PC-3 (cell line): ENCODE data around the gene RIT2. TPM values are rescaled to one million over a fixed set of nuclear protein-coding genes. Genes with fewer than 3 reads are reported as not detected.

Experiments
- ATAC-seq: fragments of 200-7000 bp; cut with Tn5 transposase; 2 replicates; pipeline ENCODE4 v1.9.1; 2020; ENCODE audit warnings: mild to moderate bottlenecking, moderate library complexity
- BruUV-seq: library from RNA; stranded (reverse); fragments of 400-500 nt; replicated peaks from 2 replicates; lab custom pipeline; 2021; lab: Mats Ljungman, UMichigan
- CTCF ChIA-PET: fragments of 300-600 bp; sonication (Branson Sonifier 250); formaldehyde crosslinking; loops from one replicate; lab custom pipeline; 2022; ENCODE audit warnings: antibody characterized with exemption; lab: Charles Lee
- POLR2A ChIA-PET: fragments of 300-600 bp; sonication (Branson Sonifier 250); formaldehyde crosslinking; loops from one replicate; lab custom pipeline; 2022; ENCODE audit warnings: antibody characterized with exemption; ENCODE audit not compliant: unreplicated experiment; lab: Charles Lee
- DNase-seq: peaks from one replicate; pipeline ENCODE4 v3.0.0-alpha.2; 2015
- H2AFZ ChIP-seq: fragments of 300-600 bp; sonication (generic); 2 replicates; pipeline ENCODE4 v1.6.0; 2016; ENCODE audit warnings: antibody characterized with exemption, low read length
- H3F3A ChIP-seq: fragments of 300-600 bp; sonication (generic); one replicate; pipeline ENCODE4 v1.6.0; 2017; ENCODE audit warnings: antibody characterized with exemption, low read length, control low read depth, mild to moderate bottlenecking; ENCODE audit not compliant: unreplicated experiment
- H3K27ac ChIP-seq: fragments of 300-600 bp; sonication (generic); 2 replicates; pipeline ENCODE4 v1.5.1; 2016; ENCODE audit warnings: mild to moderate bottlenecking, low read length
- H3K27me3 ChIP-seq: fragments of 300-600 bp; sonication (generic); 2 replicates; pipeline ENCODE4 v1.6.1; 2016; ENCODE audit warnings: low read length, mixed read lengths
- H3K36me3 ChIP-seq: fragments of 300-600 bp; sonication (generic); 2 replicates; pipeline ENCODE4 v1.6.1; 2016; ENCODE audit warnings: low read depth, mixed run types, low read length, mixed read lengths
- H3K4me1 ChIP-seq: fragments of 300-600 bp; sonication (generic); 2 replicates; pipeline ENCODE4 v1.5.1; 2016; ENCODE audit warnings: low read length; ENCODE audit not compliant: insufficient read depth
- H3K4me2 ChIP-seq: fragments of 300-600 bp; sonication (generic); 2 replicates; pipeline ENCODE4 v1.6.0; 2016; ENCODE audit warnings: low read length
- H3K4me3 ChIP-seq: fragments of 300-600 bp; sonication (generic); 2 replicates; pipeline ENCODE4 v1.5.1; 2016; ENCODE audit warnings: mild to moderate bottlenecking, low read length, mixed read lengths
- H3K79me2 ChIP-seq: fragments of 300-600 bp; sonication (generic); 2 replicates; pipeline ENCODE4 v1.6.1; 2017; ENCODE audit warnings: low read length, mixed read lengths
- H3K9ac ChIP-seq: fragments of 300-600 bp; sonication (generic); 2 replicates; pipeline ENCODE4 v1.6.0; 2016; ENCODE audit warnings: mild to moderate bottlenecking, low read length
- H3K9me2 ChIP-seq: fragments of 300-600 bp; sonication (generic); replicated peaks from 2 replicates; pipeline ENCODE4 v1.6.1; 2016; ENCODE audit warnings: mixed run types, low read length, mixed read lengths
- H3K9me3 ChIP-seq: fragments of 300-600 bp; sonication (generic); 2 replicates; pipeline ENCODE4 v1.6.1; 2016; ENCODE audit warnings: low read length, mixed read lengths
- H4K20me1 ChIP-seq: fragments of 300-600 bp; sonication (generic); 2 replicates; pipeline ENCODE4 v1.6.1; 2016; ENCODE audit warnings: low read length, mixed read lengths
- CTCF ChIP-seq: fragments of 300-600 bp; sonication (generic); conservative IDR thresholded peaks from 2 replicates; pipeline ENCODE4 v1.5.1; 2017; ENCODE audit warnings: antibody characterized with exemption, low read depth, mild to moderate bottlenecking, low read length
- EZH2 ChIP-seq: fragments of 300-600 bp; sonication (generic); IDR thresholded peaks from one replicate; pipeline ENCODE4 v1.6.1; 2017; ENCODE audit warnings: antibody characterized with exemption, mild to moderate bottlenecking, low read length; ENCODE audit not compliant: unreplicated experiment
- EZH2phosphoT487 ChIP-seq: fragments of 300-600 bp; sonication (generic); IDR thresholded peaks from 2 replicates; pipeline ENCODE4 v1.6.1; 2018; ENCODE audit warnings: mild to moderate bottlenecking, antibody characterized with exemption, low read length, borderline replicate concordance
- intact Hi-C: fragments of 100-400 bp; cut with micrococcal nuclease; formaldehyde crosslinking; loops from 2 replicates; pipeline ENCODE4 v1.9.0; 2023
- total RNA-seq: library from RNA; depleted of rRNA; stranded (reverse); fragments of >200 nt; gene quantifications from 2 replicates; pipeline ENCODE4 v1.2.3, GENCODE V29; 2014

Gene RIT2
- total RNA-seq, 1 experiment from 2014 or later, result not detected

- ChIA-PET POLR2A (no interaction called here), CTCF (no interaction called here)
- no peak for ATAC-seq
- no peaks in the 10 kb centered on the region for H3K4me1 ChIP-seq
- H3K4me3 ChIP-seq, result no peak overlapping the region
- H4K20me1 ChIP-seq, result no peaks in the 10 kb centered on the region
- no peak overlapping the region for H3K4me2 ChIP-seq
- H3K27ac ChIP-seq, result no peak overlapping the region
- no TSS peak for BruUV-seq
- intact Hi-C loops, result no loop called here
- no peak for TF ChIP-seq CTCF
- H3K9ac ChIP-seq, result no peak overlapping the region
- no peaks in the 10 kb centered on the region for H3K9me3 ChIP-seq
- H3K27me3 ChIP-seq, result no peaks in the 10 kb centered on the region
- no peak overlapping the region for H2AFZ ChIP-seq
- DNase-seq, result no peak
- no peaks in the 10 kb centered on the region for H3K79me2 ChIP-seq
- no peaks in the 10 kb centered on the region for H3K36me3 ChIP-seq
- no peaks in the 10 kb centered on the region for H3F3A ChIP-seq
- H3K9me2 ChIP-seq, result no peaks in the 10 kb centered on the region
Measured at GRCh38 chr18:43061318-43061717, 54.2 kb downstream of the RIT2 start.

DNA sequence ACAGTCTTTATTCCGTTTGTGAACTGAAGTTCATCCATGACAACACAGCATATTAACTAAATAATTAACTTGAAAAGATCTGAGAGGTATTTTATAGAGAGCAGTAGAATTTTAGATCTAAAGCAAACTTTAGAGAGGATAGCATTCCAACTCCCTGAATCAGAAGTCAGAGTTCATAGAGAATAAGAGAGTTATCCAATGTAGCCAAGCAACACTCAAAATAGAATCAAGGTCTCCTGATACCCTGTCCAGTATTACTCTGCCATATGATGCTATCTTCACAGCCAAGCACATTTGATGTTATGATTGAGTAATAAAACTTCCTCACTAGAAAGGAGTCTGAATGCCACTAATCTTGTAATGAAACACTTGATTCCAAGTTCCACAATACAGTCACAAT is 55.5 kb downstream of the RIT2 start:
- DNase-seq (no peak), ATAC-seq (no peak)
- TF ChIP-seq EZH2 (no peak), EZH2phosphoT487 (no peak), CTCF (no peak)
- Histone ChIP-seq H3K9ac (no peak overlapping the region), H2AFZ (no peak overlapping the region), H3K9me3 (no peaks in the 10 kb centered on the region), H3K27ac (no peak overlapping the region), H3K79me2 (no peaks in the 10 kb centered on the region), H3K4me2 (no peak overlapping the region), H3K36me3 (no peaks in the 10 kb centered on the region), H3K4me3 (no peak overlapping the region), H4K20me1 (no peaks in the 10 kb centered on the region), H3K27me3 (no peaks in the 10 kb centered on the region), H3K4me1 (no peaks in the 10 kb centered on the region), H3F3A (no peaks in the 10 kb centered on the region), H3K9me2 (no peaks in the 10 kb centered on the region)
- intact Hi-C loops, result no loop called here
- CTCF ChIA-PET, result no interaction called here
- BruUV-seq, result no TSS peak
- POLR2A ChIA-PET, result no interaction called here

- intact Hi-C loops, result no loop called here
- CTCF ChIA-PET, result no interaction called here
- no TSS peak for BruUV-seq
Measured at GRCh38 chr18:43054815-43055519, 60.5 kb downstream of the RIT2 start.

More at GRCh38 chr18:43054815-43055519, 60.5 kb downstream of the RIT2 start:
- no peaks in the 10 kb centered on the region for H3K36me3 ChIP-seq
- no peak overlapping the region for H3K27ac ChIP-seq
- H3K9ac ChIP-seq, result no peak overlapping the region
- H3K27me3 ChIP-seq, result no peaks in the 10 kb centered on the region
- no peak overlapping the region for H3K4me3 ChIP-seq
- no peaks in the 10 kb centered on the region for H3K9me3 ChIP-seq
- no peaks in the 10 kb centered on the region for H3K4me1 ChIP-seq
- H3K9me2 ChIP-seq, result no peaks in the 10 kb centered on the region
- ATAC-seq (no peak), DNase-seq (no peak)
- no peaks in the 10 kb centered on the region for H3K79me2 ChIP-seq
- TF ChIP-seq CTCF, result no peak
- TF ChIP-seq EZH2, result no peak
- no peak for TF ChIP-seq EZH2phosphoT487
- H3F3A ChIP-seq, result no peaks in the 10 kb centered on the region
- H2AFZ ChIP-seq, result no peak overlapping the region
- POLR2A ChIA-PET, result no interaction called here
- H4K20me1 ChIP-seq, result no peaks in the 10 kb centered on the region
- no peak overlapping the region for H3K4me2 ChIP-seq
